AG04449 (cell line): ENCODE results near the gene EIF2B2.
A peak's percentile ranks its signal among the peaks of the same experiment; 100 is the strongest.

ENCODE experiments used
- CTCF ChIA-PET: fragments of 350-600 bp; formaldehyde crosslinking; extraction: SDS; loops from one replicate; lab custom pipeline; 2021; ENCODE audit warnings: antibody characterized with exemption; lab: Yijun Ruan, JAX
- POLR2A ChIA-PET: fragments of 400-600, 350-600 bp; formaldehyde crosslinking; extraction: SDS; loops from one replicate; lab custom pipeline; 2020; ENCODE audit warnings: antibody characterized with exemption, inconsistent platforms; lab: Yijun Ruan, JAX
- DNase-seq: peaks from one replicate; pipeline ENCODE4 v3.0.0-alpha.2; 2010; ENCODE audit warnings: low read depth, low spot score
- H3K4me3 ChIP-seq: 2 replicates; pipeline ENCODE4 v1.5.1; 2011; ENCODE audit warnings: low read depth, mild to moderate bottlenecking, control low read depth, low read length
- CTCF ChIP-seq: IDR thresholded peaks from one replicate; pipeline ENCODE4 v1.5.1; 2011; ENCODE audit warnings: mild to moderate bottlenecking, moderate library complexity, low read length, control low read depth, inconsistent platforms; ENCODE audit not compliant: insufficient read depth; ENCODE audit errors: missing control alignments

EIF2B2 gene

GRCh38 chr14:75002392-75003249 is at the start of gene EIF2B2:
Gene EIF2B2, plus strand, starts transcription at chr14:75002921. Its CDS starts 70 bp downstream, at chr14:75002991.
- ChIA-PET POLR2A (interaction anchor here (0.8 to 1.5 kb wide), 3 partner anchors 9 to 16 kb away, joined by 3 to 7 read pairs (median 6); no protein-coding TSS in a partner anchor), CTCF (interaction anchor here (0.9 to 2.5 kb wide), 11 partner anchors 10 to 142 kb away, joined by 3 to 9 read pairs (median 4); no protein-coding TSS in a partner anchor)
- TF ChIP-seq CTCF = no peak
- H3K4me3 ChIP-seq = peak within 1 kb of the TSS; percentile 96
- DNase-seq = peak; percentile 61

- CTCF ChIA-PET = interaction anchor here (0.7 to 11.9 kb wide), 5 partner anchors 10 to 135 kb away, joined by 3 to 182 read pairs (median 6); no protein-coding TSS in a partner anchor
- no peak for DNase-seq
- POLR2A ChIA-PET = no interaction called here
- peak overlapping the region; percentile 56; the same call in 1 of the 2 replicates for H3K4me3 ChIP-seq
- no peak for TF ChIP-seq CTCF
Observed at GRCh38 chr14:74953686-74954085, 49.0 kb upstream of the EIF2B2 start.

- no peak for TF ChIP-seq CTCF
- POLR2A ChIA-PET = interaction anchor here (1.2 kb wide), 1 partner anchor 11 kb away, joined by 3 read pairs; no protein-coding TSS in a partner anchor
- no peak for DNase-seq
- peak overlapping the region; percentile 56 for H3K4me3 ChIP-seq
- CTCF ChIA-PET = interaction anchor here (1.2 to 11.9 kb wide), 5 partner anchors 10 to 134 kb away, joined by 3 to 182 read pairs (median 6); no protein-coding TSS in a partner anchor
Observed at GRCh38 chr14:74954232-74954946, 48.3 kb upstream of the EIF2B2 start.

GRCh38 chr14:74954947-74955228 is 47.8 kb upstream of the EIF2B2 start:
- DNase-seq = no peak
- H3K4me3 ChIP-seq = peak overlapping the region; percentile 56
- POLR2A ChIA-PET = interaction anchor here (1.2 kb wide), 1 partner anchor 10 kb away, joined by 3 read pairs; no protein-coding TSS in a partner anchor
- CTCF ChIA-PET = interaction anchor here (0.7 to 11.9 kb wide), 7 partner anchors 10 to 134 kb away, joined by 3 to 182 read pairs (median 5); no protein-coding TSS in a partner anchor
- TF ChIP-seq CTCF = no peak

- H3K4me3 ChIP-seq = peak within 1 kb of the TSS; percentile 56
- no peak for DNase-seq
- no peak for TF ChIP-seq CTCF
- ChIA-PET CTCF (interaction anchor here (0.7 to 11.9 kb wide), 6 partner anchors 9 to 133 kb away, joined by 3 to 182 read pairs (median 4); no protein-coding TSS in a partner anchor), POLR2A (interaction anchor here (1.2 kb wide), 1 partner anchor 10 kb away, joined by 3 read pairs; no protein-coding TSS in a partner anchor)
Observed at GRCh38 chr14:74955229-74956026, 47.3 kb upstream of the EIF2B2 start, which contains the start of gene PGF. Gene PGF, minus strand, starts transcription at chr14:74955597. Its CDS starts 355 bp downstream, at chr14:74955242.
